Mammary epithelial cell (primary cell): ENCODE data around the gene WFDC12.

Experiments used
- EZH2 ChIP-seq: IDR thresholded peaks from 2 replicates; pipeline ENCODE4 v1.6.1; 2012; ENCODE audit warnings: low read length, inconsistent platforms, borderline replicate concordance
- TF ChIP-seq, protein P1 (sequence below), 2 donors: IDR thresholded peaks in 1 of 2; conservative IDR thresholded peaks in 1 of 2; 2 replicates each; pipeline ENCODE4 v1.5.1; 2011 to 2012; ENCODE audit warnings: inconsistent platforms in 2 of 2, low read length in 2 of 2, mild to moderate bottlenecking in 2 of 2, control low read depth in 1 of 2, low read depth in 1 of 2; ENCODE audit not compliant: insufficient read depth in 1 of 2; ENCODE audit errors: extremely low read depth in 1 of 2

DNA sequence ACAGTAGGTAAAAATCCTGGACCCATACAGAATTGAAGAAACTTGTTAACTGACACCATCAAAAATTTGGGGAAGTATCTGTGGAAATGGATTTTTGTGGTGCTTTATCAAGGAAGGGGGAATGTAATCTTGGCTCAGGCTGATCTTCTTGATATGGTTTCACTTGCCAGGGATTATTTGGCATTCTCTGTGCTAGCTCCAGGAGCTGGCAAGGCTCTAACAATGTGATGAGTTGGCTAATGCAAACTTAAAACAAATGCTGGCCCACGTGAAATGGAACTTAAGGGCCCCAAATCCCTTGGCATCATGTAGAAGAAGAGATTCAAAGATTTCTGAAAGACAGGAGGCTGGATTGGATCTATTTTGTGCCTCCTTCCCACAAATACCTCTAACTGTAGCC lies 36.5 kb downstream of the WFDC12 start:
- TF ChIP-seq, protein P1, sequence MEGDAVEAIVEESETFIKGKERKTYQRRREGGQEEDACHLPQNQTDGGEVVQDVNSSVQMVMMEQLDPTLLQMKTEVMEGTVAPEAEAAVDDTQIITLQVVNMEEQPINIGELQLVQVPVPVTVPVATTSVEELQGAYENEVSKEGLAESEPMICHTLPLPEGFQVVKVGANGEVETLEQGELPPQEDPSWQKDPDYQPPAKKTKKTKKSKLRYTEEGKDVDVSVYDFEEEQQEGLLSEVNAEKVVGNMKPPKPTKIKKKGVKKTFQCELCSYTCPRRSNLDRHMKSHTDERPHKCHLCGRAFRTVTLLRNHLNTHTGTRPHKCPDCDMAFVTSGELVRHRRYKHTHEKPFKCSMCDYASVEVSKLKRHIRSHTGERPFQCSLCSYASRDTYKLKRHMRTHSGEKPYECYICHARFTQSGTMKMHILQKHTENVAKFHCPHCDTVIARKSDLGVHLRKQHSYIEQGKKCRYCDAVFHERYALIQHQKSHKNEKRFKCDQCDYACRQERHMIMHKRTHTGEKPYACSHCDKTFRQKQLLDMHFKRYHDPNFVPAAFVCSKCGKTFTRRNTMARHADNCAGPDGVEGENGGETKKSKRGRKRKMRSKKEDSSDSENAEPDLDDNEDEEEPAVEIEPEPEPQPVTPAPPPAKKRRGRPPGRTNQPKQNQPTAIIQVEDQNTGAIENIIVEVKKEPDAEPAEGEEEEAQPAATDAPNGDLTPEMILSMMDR (conservative IDR thresholded peaks at IDR 0.05 in 1 of 2, IDR thresholded peaks at IDR 0.05 in 1 of 2; ENCODE audit: extremely low read depth in 1 of 2, insufficient read depth in 1 of 2, low read depth in 1 of 2, low read length in 2 of 2): no peak
- no peak for TF ChIP-seq EZH2
